Kidney epithelial cell (primary cell): ENCODE data around the gene MCCC2. TPM values are rescaled to one million over a fixed set of nuclear protein-coding genes. Genes with fewer than 3 reads are reported as not detected.
"Not testable (repeated sequence)": the region's sequence is repeated elsewhere in the genome, so short reads cannot be mapped to it uniquely, and the experiment has no call there.

Source experiments
- DNase-seq: peaks from one replicate; pipeline ENCODE4 v3.0.0-alpha.2; 2010; ENCODE audit warnings: low read depth
- H3K27me3 ChIP-seq: 2 replicates; pipeline ENCODE4 v1.6.0; 2011; ENCODE audit warnings: low read length; ENCODE audit not compliant: control insufficient read depth, insufficient read depth
- H3K36me3 ChIP-seq: 2 replicates; pipeline ENCODE4 v1.5.1; 2011; ENCODE audit warnings: low read length; ENCODE audit not compliant: control insufficient read depth, insufficient read depth
- H3K4me3 ChIP-seq: 2 replicates; pipeline ENCODE4 v1.5.1; 2011; ENCODE audit warnings: low read depth, mild to moderate bottlenecking, control low read depth, low read length
- CTCF ChIP-seq: IDR thresholded peaks from 2 replicates; pipeline ENCODE4 v1.5.1; 2011; ENCODE audit warnings: mild to moderate bottlenecking, moderate library complexity, low read length, control low read depth, inconsistent platforms; ENCODE audit not compliant: insufficient read depth, poor library complexity, severe bottlenecking
- total RNA-seq: library from RNA; depleted of rRNA; stranded (reverse); fragments of >200 nt; gene quantifications from 2 replicates; pipeline ENCODE4 v1.2.3, GENCODE V29; 2015

The MCCC2 gene
- total RNA-seq, 1 donor from 2014 or later = 44.1 TPM

- TF ChIP-seq CTCF = no peak
These were observed 4.0 kb downstream of the MCCC2 start for GRCh38 chr5:71591100-71591499.

DNA sequence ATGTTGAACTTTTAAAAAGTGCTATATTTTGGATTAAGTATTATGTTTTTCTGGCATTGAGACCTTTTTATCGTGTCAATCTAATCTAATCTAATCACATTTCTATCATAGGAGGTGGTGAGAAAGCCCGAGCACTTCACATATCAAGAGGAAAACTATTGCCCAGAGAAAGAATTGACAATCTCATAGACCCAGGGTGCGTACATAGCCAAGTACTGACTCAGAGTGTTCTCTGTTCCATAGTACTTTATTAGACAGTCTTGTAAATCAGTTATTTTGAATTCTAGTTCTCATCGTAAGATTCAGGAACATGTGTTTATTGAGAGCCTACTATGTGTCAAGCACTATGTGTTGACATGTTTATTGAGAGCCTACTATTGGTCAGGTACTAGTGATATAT, 9.0 kb downstream of the MCCC2 start:
- Histone ChIP-seq H3K36me3 (peaks cover 1% of the 10 kb centered on the region), H3K4me3 (no peak overlapping the region), H3K27me3 (no peaks in the 10 kb centered on the region)
- DNase-seq = no peak
- TF ChIP-seq CTCF = no peak

More at GRCh38 chr5:71591100-71591499, 4.0 kb downstream of the MCCC2 start:
- no peak for DNase-seq
- Histone ChIP-seq H3K27me3 (no peaks in the 10 kb centered on the region), H3K4me3 (no peak overlapping the region), H3K36me3 (no peaks in the 10 kb centered on the region)

- TF ChIP-seq CTCF = no peak
- Histone ChIP-seq H3K36me3 (peaks cover 1% of the 10 kb centered on the region), H3K27me3 (no peaks in the 10 kb centered on the region), H3K4me3 (no peak overlapping the region)
- no peak for DNase-seq
These were observed 9.9 kb downstream of the MCCC2 start for GRCh38 chr5:71597001-71597400.

DNA sequence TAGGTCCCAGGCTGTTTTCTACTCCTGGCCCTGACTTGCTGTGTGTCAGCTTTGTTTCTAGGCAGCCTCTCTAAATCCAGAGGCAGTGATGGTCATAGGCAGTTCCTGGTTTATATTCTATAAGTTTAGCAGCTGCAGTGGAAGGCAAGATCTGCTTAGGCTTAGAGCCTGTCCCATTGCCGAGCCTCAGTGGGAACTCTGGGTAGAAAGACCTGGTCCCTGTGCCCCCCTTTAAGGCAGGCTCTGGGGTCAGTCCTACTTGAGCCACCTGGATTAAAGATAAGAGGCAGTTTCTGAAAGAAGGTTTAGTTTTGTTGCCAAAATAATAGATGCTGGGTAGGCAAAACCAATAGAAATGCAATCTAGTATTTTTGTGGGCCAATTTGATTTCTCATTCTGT, 13.6 kb downstream of the MCCC2 start:
- Histone ChIP-seq H3K4me3 (no peak overlapping the region), H3K27me3 (no peaks in the 10 kb centered on the region), H3K36me3 (peaks cover 1% of the 10 kb centered on the region)
- TF ChIP-seq CTCF = no peak
- DNase-seq = no peak

GRCh38 chr5:71601222-71602026, 14.3 kb downstream of the MCCC2 start:
- H3K27me3 ChIP-seq = no peaks in the 10 kb centered on the region
- H3K4me3 ChIP-seq = no peak overlapping the region
- peaks cover 1% of the 10 kb centered on the region for H3K36me3 ChIP-seq
- DNase-seq = peak; percentile 84
- peak; percentile 79 for TF ChIP-seq CTCF

DNA sequence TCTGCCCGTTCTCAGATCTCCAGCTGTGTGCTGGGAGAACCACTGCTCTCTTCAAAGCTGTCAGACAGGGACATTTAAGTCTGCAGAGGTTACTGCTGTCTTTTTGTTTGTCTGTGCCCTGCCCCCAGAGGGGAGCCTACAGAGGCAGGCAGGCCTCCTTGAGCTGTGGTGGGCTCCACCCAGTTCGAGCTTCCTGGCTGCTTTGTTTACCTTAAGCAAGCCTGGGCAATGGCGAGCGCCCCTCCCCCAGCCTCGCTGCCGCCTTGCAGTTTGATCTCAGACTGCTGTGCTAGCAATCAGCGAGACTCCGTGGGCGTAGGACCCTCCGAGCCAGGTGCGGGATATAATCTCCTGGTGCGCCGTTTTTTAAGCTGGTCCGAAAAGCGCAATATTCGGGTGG, 22.8 kb downstream of the MCCC2 start:
- H3K27me3 ChIP-seq, H3K36me3 ChIP-seq, DNase-seq, H3K4me3 ChIP-seq: not testable (repeated sequence)
